ENCODE data around the gene RNF167. TPM values are rescaled to one million over a fixed set of nuclear protein-coding genes. Genes with fewer than 3 reads are reported as not detected.

RNF167 gene
- total and polyA plus RNA-seq, 2 of the 13 experiments (the other 11 are each of a cell fraction or from before 2014, with no cell fraction given): 44.1 to 45.4 TPM

DNA sequence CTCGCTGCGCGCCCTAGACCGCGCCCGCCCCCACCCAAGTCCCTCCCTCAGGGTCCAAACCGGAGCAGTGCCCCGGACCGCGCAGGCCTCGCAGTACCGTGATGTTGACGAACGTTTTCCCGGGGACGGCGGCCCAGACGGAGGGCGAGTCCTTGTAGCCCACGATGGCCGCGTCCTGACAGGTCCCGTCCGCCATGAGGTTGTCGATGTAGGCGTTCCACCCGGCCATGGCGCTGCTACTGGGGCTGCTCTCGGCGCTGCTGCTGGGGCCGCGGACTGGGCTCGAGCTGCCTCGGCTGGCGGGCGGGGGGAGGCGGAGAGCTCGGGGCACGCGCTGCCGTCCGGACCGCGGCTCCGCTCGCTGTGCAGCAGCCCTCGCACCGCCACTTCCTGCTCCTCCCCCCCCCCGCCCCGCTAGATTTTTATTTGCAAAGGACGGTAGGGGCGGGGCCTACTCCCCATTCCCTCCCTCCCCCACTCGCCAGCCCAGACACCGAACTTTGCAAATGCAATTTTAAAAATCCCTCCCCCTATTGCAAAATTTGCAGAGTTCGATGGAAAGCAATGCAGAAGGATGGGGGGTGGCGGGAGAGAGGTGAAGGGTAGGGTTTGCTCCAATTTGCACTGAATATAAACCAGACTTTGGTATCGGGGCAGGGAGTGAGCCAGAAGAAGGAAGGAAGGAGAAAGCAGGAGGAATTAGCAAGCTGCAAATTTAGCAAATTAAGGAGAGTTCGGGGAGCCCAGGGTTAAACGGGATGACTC lies 8.3 kb downstream of the RNF167 start, which contains the start of gene PFN1 (continued):
- TF ChIP-seq, protein P1, sequence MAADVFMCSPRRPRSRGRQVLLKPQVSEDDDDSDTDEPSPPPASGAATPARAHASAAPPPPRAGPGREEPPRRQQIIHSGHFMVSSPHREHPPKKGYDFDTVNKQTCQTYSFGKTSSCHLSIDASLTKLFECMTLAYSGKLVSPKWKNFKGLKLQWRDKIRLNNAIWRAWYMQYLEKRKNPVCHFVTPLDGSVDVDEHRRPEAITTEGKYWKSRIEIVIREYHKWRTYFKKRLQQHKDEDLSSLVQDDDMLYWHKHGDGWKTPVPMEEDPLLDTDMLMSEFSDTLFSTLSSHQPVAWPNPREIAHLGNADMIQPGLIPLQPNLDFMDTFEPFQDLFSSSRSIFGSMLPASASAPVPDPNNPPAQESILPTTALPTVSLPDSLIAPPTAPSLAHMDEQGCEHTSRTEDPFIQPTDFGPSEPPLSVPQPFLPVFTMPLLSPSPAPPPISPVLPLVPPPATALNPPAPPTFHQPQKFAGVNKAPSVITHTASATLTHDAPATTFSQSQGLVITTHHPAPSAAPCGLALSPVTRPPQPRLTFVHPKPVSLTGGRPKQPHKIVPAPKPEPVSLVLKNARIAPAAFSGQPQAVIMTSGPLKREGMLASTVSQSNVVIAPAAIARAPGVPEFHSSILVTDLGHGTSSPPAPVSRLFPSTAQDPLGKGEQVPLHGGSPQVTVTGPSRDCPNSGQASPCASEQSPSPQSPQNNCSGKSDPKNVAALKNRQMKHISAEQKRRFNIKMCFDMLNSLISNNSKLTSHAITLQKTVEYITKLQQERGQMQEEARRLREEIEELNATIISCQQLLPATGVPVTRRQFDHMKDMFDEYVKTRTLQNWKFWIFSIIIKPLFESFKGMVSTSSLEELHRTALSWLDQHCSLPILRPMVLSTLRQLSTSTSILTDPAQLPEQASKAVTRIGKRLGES (CRISPR knock-in tag; IDR thresholded peaks at IDR 0.05; ENCODE audit: borderline replicate concordance): no peak; the same call in 1 of the 2 replicates
- TF ChIP-seq, protein P2, sequence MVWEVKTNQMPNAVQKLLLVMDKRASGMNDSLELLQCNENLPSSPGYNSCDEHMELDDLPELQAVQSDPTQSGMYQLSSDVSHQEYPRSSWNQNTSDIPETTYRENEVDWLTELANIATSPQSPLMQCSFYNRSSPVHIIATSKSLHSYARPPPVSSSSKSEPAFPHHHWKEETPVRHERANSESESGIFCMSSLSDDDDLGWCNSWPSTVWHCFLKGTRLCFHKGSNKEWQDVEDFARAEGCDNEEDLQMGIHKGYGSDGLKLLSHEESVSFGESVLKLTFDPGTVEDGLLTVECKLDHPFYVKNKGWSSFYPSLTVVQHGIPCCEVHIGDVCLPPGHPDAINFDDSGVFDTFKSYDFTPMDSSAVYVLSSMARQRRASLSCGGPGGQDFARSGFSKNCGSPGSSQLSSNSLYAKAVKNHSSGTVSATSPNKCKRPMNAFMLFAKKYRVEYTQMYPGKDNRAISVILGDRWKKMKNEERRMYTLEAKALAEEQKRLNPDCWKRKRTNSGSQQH (CRISPR knock-in tag; IDR thresholded peaks at IDR 0.05; ENCODE audit: low read depth): no peak
- TF ChIP-seq RCOR2 (CRISPR knock-in tag; IDR thresholded peaks at IDR 0.05) (no peak), ZNF225 (CRISPR knock-in tag; IDR thresholded peaks at IDR 0.05) (peak; percentile 47; the same call in 1 of the 2 replicates), FOSL2 (CRISPR knock-in tag; IDR thresholded peaks at IDR 0.05) (no peak), RXRA (CRISPR knock-in tag; IDR thresholded peaks at IDR 0.05) (no peak), ARHGAP35 (CRISPR knock-in tag; IDR thresholded peaks at IDR 0.05; ENCODE audit: borderline replicate concordance) (peak; percentile 69; the same call in 1 of the 2 replicates), ZNF761 (CRISPR knock-in tag; conservative IDR thresholded peaks at IDR 0.05) (no peak), ZNF180 (CRISPR knock-in tag; IDR thresholded peaks at IDR 0.05; ENCODE audit: borderline replicate concordance, low read depth) (no peak), DR1 (CRISPR knock-in tag; IDR thresholded peaks at IDR 0.05) (0 out of 2 replicates have a peak, but pooled peaks have one; percentile 32), ZNF883 (CRISPR knock-in tag; IDR thresholded peaks at IDR 0.05; ENCODE audit: not compliant biosample characterization) (peak; percentile 17), ZNF550 (CRISPR knock-in tag; IDR thresholded peaks at IDR 0.05; ENCODE audit: borderline replicate concordance) (no peak; the same call in 1 of the 2 replicates)
- TF ChIP-seq, protein P3, sequence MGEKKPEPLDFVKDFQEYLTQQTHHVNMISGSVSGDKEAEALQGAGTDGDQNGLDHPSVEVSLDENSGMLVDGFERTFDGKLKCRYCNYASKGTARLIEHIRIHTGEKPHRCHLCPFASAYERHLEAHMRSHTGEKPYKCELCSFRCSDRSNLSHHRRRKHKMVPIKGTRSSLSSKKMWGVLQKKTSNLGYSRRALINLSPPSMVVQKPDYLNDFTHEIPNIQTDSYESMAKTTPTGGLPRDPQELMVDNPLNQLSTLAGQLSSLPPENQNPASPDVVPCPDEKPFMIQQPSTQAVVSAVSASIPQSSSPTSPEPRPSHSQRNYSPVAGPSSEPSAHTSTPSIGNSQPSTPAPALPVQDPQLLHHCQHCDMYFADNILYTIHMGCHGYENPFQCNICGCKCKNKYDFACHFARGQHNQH (CRISPR knock-in tag; IDR thresholded peaks at IDR 0.05): no peak
- TF ChIP-seq, protein P4, sequence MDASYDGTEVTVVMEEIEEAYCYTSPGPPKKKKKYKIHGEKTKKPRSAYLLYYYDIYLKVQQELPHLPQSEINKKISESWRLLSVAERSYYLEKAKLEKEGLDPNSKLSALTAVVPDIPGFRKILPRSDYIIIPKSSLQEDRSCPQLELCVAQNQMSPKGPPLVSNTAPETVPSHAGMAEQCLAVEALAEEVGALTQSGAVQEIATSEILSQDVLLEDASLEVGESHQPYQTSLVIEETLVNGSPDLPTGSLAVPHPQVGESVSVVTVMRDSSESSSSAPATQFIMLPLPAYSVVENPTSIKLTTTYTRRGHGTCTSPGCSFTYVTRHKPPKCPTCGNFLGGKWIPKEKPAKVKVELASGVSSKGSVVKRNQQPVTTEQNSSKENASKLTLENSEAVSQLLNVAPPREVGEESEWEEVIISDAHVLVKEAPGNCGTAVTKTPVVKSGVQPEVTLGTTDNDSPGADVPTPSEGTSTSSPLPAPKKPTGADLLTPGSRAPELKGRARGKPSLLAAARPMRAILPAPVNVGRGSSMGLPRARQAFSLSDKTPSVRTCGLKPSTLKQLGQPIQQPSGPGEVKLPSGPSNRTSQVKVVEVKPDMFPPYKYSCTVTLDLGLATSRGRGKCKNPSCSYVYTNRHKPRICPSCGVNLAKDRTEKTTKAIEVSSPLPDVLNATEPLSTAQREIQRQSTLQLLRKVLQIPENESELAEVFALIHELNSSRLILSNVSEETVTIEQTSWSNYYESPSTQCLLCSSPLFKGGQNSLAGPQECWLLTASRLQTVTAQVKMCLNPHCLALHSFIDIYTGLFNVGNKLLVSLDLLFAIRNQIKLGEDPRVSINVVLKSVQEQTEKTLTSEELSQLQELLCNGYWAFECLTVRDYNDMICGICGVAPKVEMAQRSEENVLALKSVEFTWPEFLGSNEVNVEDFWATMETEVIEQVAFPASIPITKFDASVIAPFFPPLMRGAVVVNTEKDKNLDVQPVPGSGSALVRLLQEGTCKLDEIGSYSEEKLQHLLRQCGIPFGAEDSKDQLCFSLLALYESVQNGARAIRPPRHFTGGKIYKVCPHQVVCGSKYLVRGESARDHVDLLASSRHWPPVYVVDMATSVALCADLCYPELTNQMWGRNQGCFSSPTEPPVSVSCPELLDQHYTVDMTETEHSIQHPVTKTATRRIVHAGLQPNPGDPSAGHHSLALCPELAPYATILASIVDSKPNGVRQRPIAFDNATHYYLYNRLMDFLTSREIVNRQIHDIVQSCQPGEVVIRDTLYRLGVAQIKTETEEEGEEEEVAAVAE (CRISPR knock-in tag; IDR thresholded peaks at IDR 0.05; ENCODE audit: borderline replicate concordance): no peak
- TF ChIP-seq, protein P5, sequence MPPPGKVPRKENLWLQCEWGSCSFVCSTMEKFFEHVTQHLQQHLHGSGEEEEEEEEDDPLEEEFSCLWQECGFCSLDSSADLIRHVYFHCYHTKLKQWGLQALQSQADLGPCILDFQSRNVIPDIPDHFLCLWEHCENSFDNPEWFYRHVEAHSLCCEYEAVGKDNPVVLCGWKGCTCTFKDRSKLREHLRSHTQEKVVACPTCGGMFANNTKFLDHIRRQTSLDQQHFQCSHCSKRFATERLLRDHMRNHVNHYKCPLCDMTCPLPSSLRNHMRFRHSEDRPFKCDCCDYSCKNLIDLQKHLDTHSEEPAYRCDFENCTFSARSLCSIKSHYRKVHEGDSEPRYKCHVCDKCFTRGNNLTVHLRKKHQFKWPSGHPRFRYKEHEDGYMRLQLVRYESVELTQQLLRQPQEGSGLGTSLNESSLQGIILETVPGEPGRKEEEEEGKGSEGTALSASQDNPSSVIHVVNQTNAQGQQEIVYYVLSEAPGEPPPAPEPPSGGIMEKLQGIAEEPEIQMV (CRISPR knock-in tag; IDR thresholded peaks at IDR 0.05; ENCODE audit: low read depth): peak; percentile 42; the same call in 1 of the 2 replicates
- TF ChIP-seq, protein P6, sequence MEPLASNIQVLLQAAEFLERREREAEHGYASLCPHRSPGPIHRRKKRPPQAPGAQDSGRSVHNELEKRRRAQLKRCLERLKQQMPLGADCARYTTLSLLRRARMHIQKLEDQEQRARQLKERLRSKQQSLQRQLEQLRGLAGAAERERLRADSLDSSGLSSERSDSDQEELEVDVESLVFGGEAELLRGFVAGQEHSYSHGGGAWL (CRISPR knock-in tag; IDR thresholded peaks at IDR 0.05): peak; percentile 57; the same call in 1 of the 2 replicates

All from HepG2 (cell line).